Memory B cell (primary cell): ENCODE measurements around the gene FAM219A.
"Not testable (repeated sequence)": the region's sequence is repeated elsewhere in the genome, so short reads cannot be mapped to it uniquely, and the experiment has no call there.

ENCODE experiments used
- ATAC-seq: fragments of 150-1000 bp; cut with Tn5 transposase; 2 replicates; pipeline ENCODE4 v1.10.0; 2021; ENCODE audit warnings: low read depth, mild to moderate bottlenecking, moderate library complexity
- DNase-seq, 2 donors: peaks; one replicate each; pipeline ENCODE4 v3.0.0; 2022; ENCODE audit warnings: low spot score in 2 of 2
- H3K27ac Mint-ChIP-seq: one replicate; pipeline ENCODE4 v1.8.0; 2022; ENCODE audit warnings: mild to moderate bottlenecking, moderate library complexity, mixed read lengths
- H3K27me3 Mint-ChIP-seq: one replicate; pipeline ENCODE4 v1.8.0; 2022; ENCODE audit warnings: mixed read lengths
- H3K36me3 Mint-ChIP-seq: one replicate; pipeline ENCODE4 v1.8.0; 2022; ENCODE audit warnings: mild to moderate bottlenecking, mixed read lengths
- H3K4me1 Mint-ChIP-seq: one replicate; pipeline ENCODE4 v1.8.0; 2022; ENCODE audit warnings: mixed read lengths
- H3K4me3 Mint-ChIP-seq: one replicate; pipeline ENCODE4 v1.8.0; 2022; ENCODE audit warnings: mild to moderate bottlenecking, moderate library complexity, mixed read lengths
- H3K9me3 Mint-ChIP-seq: one replicate; pipeline ENCODE4 v1.8.0; 2022; ENCODE audit warnings: mixed read lengths

FAM219A gene

GRCh38 chr9:34496149-34496712 lies 37.9 kb upstream of the FAM219A start:
- H3K4me3 Mint-ChIP-seq, result no peak overlapping the region
- no peak overlapping the region for H3K27ac Mint-ChIP-seq
- no peak for DNase-seq
- peaks cover 2% of the 10 kb centered on the region for H3K4me1 Mint-ChIP-seq
- no peaks in the 10 kb centered on the region for H3K9me3 Mint-ChIP-seq
- no peaks in the 10 kb centered on the region for H3K36me3 Mint-ChIP-seq
- peaks cover 20% of the 10 kb centered on the region for H3K27me3 Mint-ChIP-seq
- no peak for ATAC-seq

GRCh38 chr9:34493972-34494535 lies 35.7 kb upstream of the FAM219A start:
- Mint-ChIP-seq H3K9me3 (no peaks in the 10 kb centered on the region), H3K4me1 (no peaks in the 10 kb centered on the region), H3K36me3 (no peaks in the 10 kb centered on the region), H3K27me3 (peaks cover 27% of the 10 kb centered on the region), H3K4me3 (no peak overlapping the region), H3K27ac (no peak overlapping the region)
- no peak for DNase-seq
- ATAC-seq, result no peak

DNA sequence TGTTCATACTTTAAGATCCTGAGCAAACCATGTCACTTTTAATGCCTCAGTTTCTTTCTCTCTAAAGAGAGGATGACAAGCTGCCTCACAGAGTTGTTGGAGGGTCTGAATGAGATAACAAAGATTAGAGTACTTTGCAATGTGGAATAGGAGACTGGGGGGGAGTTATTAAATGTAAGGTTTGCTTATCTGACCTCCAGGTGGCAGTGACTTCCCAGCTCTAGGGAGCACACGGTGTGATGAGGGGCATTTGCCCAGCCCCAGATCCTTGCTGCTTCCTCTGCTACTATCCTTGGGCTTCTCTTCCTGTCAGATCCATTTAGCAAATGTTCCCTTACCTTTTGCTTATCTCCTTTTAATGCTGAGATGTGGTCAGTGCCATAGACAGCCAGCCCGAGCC lies 33.7 kb upstream of the FAM219A start:
- Mint-ChIP-seq H3K4me1 (no peaks in the 10 kb centered on the region), H3K27ac (no peak overlapping the region), H3K36me3 (no peaks in the 10 kb centered on the region), H3K27me3 (peaks cover 28% of the 10 kb centered on the region), H3K9me3 (no peaks in the 10 kb centered on the region), H3K4me3 (no peak overlapping the region)
- ATAC-seq, result no peak
- no peak for DNase-seq

GRCh38 chr9:34491596-34491995 lies 33.2 kb upstream of the FAM219A start:
- H3K27ac Mint-ChIP-seq, result no peak overlapping the region
- H3K4me1 Mint-ChIP-seq, result no peaks in the 10 kb centered on the region
- H3K9me3 Mint-ChIP-seq, result no peaks in the 10 kb centered on the region
- no peak for ATAC-seq
- no peaks in the 10 kb centered on the region for H3K36me3 Mint-ChIP-seq
- no peak overlapping the region for H3K4me3 Mint-ChIP-seq
- peaks cover 29% of the 10 kb centered on the region for H3K27me3 Mint-ChIP-seq
- no peak for DNase-seq

DNA sequence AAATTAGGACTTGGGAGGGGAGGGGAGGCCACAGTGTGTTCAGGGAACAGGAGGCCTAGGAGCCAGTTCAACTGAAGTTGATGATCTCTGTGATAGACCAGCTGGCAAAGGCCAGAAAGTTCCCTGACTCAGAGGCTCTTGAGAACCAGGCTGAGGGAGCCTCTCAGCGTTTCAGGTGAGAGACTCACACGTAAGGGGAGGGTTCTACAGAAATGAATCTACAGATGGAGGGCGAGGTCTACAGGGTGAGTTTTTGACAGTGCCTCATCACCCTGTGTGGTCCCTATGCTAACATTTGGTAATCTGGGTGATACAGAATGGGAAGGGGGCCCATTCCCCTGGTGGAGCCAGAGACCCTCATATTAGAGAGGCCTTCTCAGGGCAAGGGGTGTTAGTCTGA lies 32.4 kb upstream of the FAM219A start:
- Mint-ChIP-seq H3K27ac (no peak overlapping the region), H3K9me3 (no peaks in the 10 kb centered on the region), H3K36me3 (no peaks in the 10 kb centered on the region), H3K4me3 (no peak overlapping the region), H3K4me1 (no peaks in the 10 kb centered on the region), H3K27me3 (peaks cover 30% of the 10 kb centered on the region)
- no peak for ATAC-seq
- DNase-seq, result no peak

- no peak for ATAC-seq
- Mint-ChIP-seq H3K9me3 (no peaks in the 10 kb centered on the region), H3K4me3 (no peak overlapping the region), H3K27me3 (peaks cover 30% of the 10 kb centered on the region), H3K4me1 (no peaks in the 10 kb centered on the region), H3K36me3 (no peaks in the 10 kb centered on the region), H3K27ac (no peak overlapping the region)
- no peak for DNase-seq
Observed at GRCh38 chr9:34490360-34490759, 32.0 kb upstream of the FAM219A start.

DNA sequence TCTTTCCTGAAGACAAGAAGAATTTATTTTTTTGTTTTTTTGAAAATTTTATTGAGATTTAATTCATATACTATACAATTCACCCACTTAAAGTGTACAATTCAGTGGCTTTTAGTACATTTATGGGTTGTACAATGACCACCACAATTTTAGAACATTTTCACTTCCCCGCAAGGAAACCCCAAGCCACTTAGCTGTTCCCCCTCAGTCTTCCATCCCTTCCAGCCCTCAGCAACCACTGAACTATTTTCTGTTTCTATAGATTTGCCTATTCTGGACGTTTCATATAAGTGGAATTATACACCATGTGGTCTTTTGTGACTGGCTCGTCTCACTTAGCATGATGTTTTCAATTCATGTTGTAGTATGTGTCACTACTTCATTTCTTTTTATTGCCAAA lies 28.2 kb upstream of the FAM219A start:
- Mint-ChIP-seq H3K27me3 (peaks cover 21% of the 10 kb centered on the region), H3K9me3 (no peaks in the 10 kb centered on the region), H3K27ac (no peak overlapping the region), H3K4me1 (no peaks in the 10 kb centered on the region), H3K36me3 (no peaks in the 10 kb centered on the region), H3K4me3 (no peak overlapping the region)
- DNase-seq, result no peak
- ATAC-seq, result no peak

- no peak overlapping the region for H3K4me3 Mint-ChIP-seq
- H3K4me1 Mint-ChIP-seq, result no peaks in the 10 kb centered on the region
- H3K36me3 Mint-ChIP-seq, result no peaks in the 10 kb centered on the region
- H3K27me3 Mint-ChIP-seq, result peaks cover 18% of the 10 kb centered on the region
- no peaks in the 10 kb centered on the region for H3K9me3 Mint-ChIP-seq
- DNase-seq (no peak), ATAC-seq (no peak)
- no peak overlapping the region for H3K27ac Mint-ChIP-seq
Observed at GRCh38 chr9:34485822-34486221, 27.5 kb upstream of the FAM219A start.

DNA sequence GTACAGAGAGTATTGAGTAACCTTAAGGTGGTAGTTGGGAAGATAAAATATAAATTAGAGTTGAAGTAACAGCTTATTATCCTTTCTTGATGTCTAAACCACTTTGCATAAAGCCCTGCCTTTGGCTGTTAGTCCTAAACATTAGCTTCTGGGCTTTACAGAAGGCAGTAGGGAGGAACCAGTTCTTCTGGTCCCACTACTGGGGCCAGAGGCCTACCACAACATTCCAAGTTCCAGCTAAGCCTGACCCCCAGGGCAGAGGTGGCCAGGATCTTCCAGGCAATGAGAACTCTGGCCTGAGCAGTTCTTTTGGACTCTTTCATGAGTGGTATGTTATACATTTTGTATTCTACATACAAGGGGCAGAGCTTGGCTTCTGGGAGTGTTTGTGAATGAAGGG lies 26.3 kb upstream of the FAM219A start:
- H3K4me1 Mint-ChIP-seq, result no peaks in the 10 kb centered on the region
- no peaks in the 10 kb centered on the region for H3K36me3 Mint-ChIP-seq
- H3K27me3 Mint-ChIP-seq, result peaks cover 13% of the 10 kb centered on the region
- H3K27ac Mint-ChIP-seq, result no peak overlapping the region
- DNase-seq, result no peak
- no peak overlapping the region for H3K4me3 Mint-ChIP-seq
- no peak for ATAC-seq
- no peaks in the 10 kb centered on the region for H3K9me3 Mint-ChIP-seq

DNA sequence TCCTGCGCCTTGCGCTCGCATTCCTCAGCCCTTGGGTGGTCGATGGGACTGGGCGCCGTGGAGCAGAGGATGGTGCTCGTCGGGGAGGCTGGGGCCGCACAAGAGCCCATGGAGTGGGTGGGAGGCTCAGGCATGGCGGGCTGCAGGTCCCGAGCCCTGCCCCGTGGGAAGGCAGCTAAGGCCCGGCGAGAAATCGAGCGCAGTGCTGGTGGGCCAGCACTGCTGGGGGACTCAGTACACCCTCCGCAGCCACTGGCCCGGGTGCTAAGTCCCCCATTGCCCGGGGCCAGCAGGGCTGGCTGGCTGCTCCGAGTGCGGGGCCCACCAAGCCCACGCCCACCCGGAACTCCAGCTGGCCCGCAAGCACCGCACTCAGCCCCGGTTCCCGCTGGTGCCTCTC lies 24.4 kb upstream of the FAM219A start:
- DNase-seq, result not testable (repeated sequence)
- H3K27me3 Mint-ChIP-seq, result peaks cover 13% of the 10 kb centered on the region

GRCh38 chr9:34481620-34482019 lies 23.2 kb upstream of the FAM219A start:
- peaks cover 10% of the 10 kb centered on the region for H3K27me3 Mint-ChIP-seq
- not testable (repeated sequence) for H3K4me3 Mint-ChIP-seq, H3K36me3 Mint-ChIP-seq, H3K4me1 Mint-ChIP-seq, H3K9me3 Mint-ChIP-seq, H3K27ac Mint-ChIP-seq, ATAC-seq, DNase-seq

More for the DNA sequence above, 24.4 kb upstream of the FAM219A start:
- H3K4me1 Mint-ChIP-seq, H3K4me3 Mint-ChIP-seq, ATAC-seq, H3K36me3 Mint-ChIP-seq, H3K9me3 Mint-ChIP-seq, H3K27ac Mint-ChIP-seq: not testable (repeated sequence)

- Mint-ChIP-seq H3K36me3 (no peaks in the 10 kb centered on the region), H3K27ac (no peak overlapping the region), H3K9me3 (no peaks in the 10 kb centered on the region), H3K27me3 (peaks cover 13% of the 10 kb centered on the region), H3K4me3 (no peak overlapping the region), H3K4me1 (no peaks in the 10 kb centered on the region)
- DNase-seq (no peak), ATAC-seq (no peak)
Observed at GRCh38 chr9:34479431-34479866, 21.1 kb upstream of the FAM219A start.

DNA sequence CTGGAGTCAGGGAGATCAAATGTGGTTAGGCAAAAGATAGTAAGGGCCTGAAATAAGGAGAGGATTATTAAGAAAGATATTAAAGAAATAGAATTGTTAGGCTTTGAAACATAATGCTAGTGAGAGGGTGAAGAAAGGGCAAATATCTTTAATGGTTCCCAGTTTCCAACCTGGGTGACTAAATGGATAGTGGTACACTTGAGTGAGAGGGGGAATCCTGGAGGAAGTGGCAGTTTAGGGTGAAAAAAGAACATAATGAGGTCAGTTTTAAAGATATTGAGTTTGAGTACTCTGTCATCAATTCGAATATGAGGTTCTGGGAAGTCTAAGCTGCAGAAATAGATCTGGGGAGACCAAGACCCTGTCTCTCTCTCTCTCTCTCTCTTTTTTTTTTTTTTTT lies 19.2 kb upstream of the FAM219A start:
- no peaks in the 10 kb centered on the region for H3K36me3 Mint-ChIP-seq
- DNase-seq, result no peak
- no peaks in the 10 kb centered on the region for H3K4me1 Mint-ChIP-seq
- no peak overlapping the region for H3K4me3 Mint-ChIP-seq
- H3K27me3 Mint-ChIP-seq, result peaks cover 13% of the 10 kb centered on the region
- no peak for ATAC-seq
- no peak overlapping the region for H3K27ac Mint-ChIP-seq
- H3K9me3 Mint-ChIP-seq, result no peaks in the 10 kb centered on the region

DNA sequence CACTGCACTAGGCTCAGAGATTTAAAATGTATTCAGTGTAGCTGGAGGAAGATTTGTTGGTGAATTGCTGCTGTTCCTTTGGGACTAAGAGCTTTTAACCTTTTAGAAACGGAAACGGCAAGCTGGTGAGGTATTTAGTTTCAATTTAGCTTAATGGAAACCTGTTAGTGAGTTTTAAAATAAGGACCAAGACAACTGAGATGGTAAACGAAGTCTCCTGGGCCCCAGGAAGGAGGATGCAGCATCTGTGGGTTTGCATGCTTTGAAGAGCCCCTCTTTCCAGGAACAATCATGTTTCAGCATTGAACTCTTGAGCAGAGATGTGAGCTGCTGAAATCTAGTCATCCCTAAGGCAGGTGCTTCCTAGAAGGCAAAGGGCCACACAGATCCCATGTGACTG lies 16.7 kb upstream of the FAM219A start:
- Mint-ChIP-seq H3K9me3 (no peaks in the 10 kb centered on the region), H3K27ac (no peak overlapping the region), H3K27me3 (peaks cover 10% of the 10 kb centered on the region), H3K36me3 (no peaks in the 10 kb centered on the region), H3K4me3 (no peak overlapping the region), H3K4me1 (no peaks in the 10 kb centered on the region)
- no peak for DNase-seq
- no peak for ATAC-seq

DNA sequence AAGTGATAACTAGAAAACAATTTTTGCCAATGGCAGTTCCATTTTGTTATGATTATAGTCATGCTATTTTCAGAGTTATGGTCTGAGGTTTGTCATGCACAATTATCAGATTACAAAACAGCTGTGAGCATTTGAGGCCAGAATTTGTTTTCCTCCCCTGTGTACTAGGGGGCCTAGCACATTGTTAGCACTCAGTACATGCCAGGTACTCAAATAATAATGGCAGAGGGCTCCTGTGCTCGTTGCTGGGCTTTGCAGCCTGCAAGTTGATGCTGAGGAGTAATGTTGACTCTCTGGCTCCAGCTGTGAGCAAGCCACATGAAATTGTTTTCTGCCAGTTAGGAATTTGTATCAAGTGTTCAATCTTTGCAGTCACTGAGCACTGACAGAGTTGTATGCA lies 7.1 kb upstream of the FAM219A start:
- DNase-seq (no peak), ATAC-seq (no peak)
- H3K4me3 Mint-ChIP-seq, result no peak overlapping the region
- H3K27me3 Mint-ChIP-seq, result peaks cover 6% of the 10 kb centered on the region
- no peaks in the 10 kb centered on the region for H3K4me1 Mint-ChIP-seq
- H3K27ac Mint-ChIP-seq, result no peak overlapping the region
- no peaks in the 10 kb centered on the region for H3K9me3 Mint-ChIP-seq
- no peaks in the 10 kb centered on the region for H3K36me3 Mint-ChIP-seq
